Stimulated activated CD8-positive, alpha-beta memory T cell treated with anti-CD3 and anti-CD28 coated beads, Interleukin-12 subunit alpha, Interleukin-12 subunit beta, amount 100 ng/mL, for 1 hour (primary cell): ENCODE data around the gene IDI2.

Experiments used
- DNase-seq: peaks from one replicate; pipeline ENCODE4 v3.0.0-alpha.2; 2020; ENCODE audit warnings: low read depth

IDI2 gene

DNA sequence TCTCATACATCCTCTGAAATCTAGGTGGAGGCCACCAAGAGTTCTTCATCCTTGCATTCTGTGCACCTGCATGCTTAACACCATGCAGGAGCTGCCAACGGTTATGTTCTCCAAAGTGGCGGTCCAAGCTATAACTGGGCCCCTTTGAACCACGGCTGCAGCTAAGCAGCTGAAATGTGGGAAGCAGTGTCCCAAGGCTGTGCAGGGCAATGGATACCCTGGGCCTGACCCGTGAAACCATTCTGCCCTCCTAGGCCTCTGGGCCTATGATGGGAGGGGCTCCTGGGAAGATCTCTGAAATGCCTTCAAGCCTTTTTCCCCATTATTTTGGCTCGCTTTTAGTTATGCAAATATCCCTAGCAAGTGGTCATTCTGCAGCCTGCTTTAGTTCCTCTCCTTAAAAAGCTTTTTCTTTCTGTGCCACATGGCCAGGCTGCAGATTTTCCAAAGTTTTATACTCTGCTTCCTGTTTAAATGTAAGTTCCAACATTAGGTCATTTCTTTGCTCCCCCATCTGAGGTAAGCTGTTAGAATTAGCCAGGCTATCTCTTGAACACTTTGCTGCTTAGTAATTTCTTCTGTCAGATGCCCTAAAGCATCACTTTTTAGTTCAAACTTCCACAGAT is 45.1 kb downstream of the IDI2 start:
- DNase-seq = no peak

DNA sequence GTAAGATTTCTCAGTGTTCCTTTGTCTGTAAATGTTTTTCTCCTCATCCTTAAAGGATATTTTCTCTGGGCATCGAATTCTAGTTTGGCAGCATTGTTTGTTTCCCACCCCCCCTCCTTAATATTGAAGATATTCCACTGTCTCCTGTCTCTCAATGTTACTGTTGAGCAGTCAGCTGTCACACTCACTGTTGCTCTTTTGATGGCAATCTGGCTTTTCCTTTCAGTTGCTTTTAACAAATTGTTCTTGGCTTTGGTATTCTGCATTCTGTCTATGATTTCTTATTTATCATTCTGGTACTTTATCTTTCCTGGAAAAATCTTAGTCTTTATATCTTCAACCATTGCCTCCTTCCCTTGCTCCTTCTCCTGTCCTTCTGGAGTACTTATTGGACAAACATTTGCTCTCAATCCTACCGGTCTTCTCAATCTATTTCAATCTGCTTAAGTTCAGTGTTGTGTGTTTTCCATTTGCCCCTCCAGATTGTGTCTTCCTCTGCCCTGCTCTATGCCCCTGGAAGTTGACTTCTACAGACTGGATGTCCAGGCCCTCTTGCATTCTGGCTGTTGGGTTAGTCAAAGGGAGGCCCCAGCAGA is 46.7 kb downstream of the IDI2 start:
- DNase-seq = no peak

DNA sequence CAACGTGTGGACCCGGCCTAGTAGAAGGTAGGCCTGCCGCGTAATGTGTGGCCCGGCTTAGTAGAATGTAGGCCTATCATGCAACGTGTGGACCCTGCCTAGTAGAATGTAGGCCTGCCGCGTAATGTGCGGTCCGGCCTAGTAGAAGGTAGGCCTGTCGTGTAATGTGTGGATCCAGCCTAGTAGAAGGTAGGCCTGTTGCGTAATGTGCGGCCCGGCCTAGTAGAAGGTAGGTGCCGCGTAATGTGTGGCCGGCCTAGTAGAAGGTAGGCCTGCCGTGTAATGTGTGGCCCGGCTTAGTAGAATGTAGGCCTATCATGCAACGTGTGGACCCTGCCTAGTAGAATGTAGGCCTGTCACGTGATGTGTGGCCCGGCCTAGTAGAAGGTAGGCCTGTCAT is 49.3 kb downstream of the IDI2 start:
- DNase-seq = no peak

DNA sequence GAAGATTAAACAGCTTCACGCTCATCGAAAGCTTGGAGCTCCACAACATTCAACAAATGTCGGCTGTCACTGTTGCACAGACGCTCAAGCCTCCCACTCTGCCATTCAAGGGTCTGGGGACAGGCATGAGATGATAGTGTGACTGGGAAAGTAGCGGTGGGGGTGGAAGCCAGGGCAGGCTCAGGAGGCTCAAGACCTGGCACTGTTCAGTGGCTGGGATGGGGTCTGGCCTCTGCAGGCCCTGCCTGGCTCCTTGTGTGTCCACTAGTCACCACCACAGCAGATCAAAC is 50.9 kb downstream of the IDI2 start:
- no peak for DNase-seq

DNA sequence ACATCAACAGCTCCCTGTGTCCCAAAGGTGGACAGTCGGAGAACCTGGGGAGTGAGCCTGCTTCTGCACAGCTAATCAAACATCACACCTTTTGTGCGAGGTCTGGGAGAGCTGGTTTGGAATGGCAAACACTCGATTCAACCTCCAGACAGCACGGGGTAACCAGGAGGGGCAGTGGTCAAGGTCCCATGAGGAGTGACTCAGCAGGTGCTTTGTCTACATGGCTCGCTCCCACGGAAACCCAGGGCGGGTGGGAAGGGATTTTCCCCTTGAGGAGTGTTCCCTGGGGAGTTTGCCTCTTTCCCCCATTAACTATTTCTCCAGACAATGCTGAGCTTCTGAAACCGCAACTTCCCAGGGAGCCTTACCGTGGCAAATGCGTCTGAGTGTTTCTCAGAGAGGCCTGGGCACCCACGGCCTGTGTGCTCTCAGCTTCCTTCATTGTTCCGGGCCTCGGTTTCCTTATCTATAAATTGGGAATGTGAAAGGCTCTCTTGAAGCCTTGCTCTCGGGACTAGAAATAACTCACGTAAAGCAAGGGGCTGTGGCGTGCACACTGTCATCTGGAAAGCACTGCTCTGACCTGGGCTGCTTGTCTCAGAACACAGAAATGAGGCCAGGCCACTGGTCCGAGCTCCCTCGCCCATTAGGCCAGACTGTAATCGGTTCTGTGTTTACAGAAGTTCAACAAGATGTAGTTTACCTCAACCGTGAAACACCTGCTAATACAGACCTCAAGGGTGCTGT is 51.4 kb downstream of the IDI2 start:
- no peak for DNase-seq

DNA sequence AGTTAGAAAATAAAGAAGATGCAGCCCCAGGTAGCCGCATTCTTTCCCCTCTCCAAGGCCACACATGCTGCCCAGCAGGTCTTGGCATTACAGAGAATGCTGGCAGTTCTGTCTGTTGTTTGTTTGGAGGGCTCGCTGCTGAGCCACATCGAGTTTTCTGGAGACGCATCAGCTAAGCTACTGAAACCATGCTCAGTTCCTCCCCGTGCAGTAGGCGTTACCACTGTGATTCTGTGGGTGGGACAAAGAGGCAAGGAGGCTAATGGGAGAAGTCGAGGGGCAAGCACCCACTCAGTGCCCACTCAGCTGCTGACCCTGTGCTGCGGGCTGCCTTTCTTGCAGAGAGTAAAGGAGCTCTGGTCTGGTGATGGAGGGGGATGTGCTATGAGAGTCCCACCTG is 52.9 kb downstream of the IDI2 start:
- DNase-seq = no peak

DNA sequence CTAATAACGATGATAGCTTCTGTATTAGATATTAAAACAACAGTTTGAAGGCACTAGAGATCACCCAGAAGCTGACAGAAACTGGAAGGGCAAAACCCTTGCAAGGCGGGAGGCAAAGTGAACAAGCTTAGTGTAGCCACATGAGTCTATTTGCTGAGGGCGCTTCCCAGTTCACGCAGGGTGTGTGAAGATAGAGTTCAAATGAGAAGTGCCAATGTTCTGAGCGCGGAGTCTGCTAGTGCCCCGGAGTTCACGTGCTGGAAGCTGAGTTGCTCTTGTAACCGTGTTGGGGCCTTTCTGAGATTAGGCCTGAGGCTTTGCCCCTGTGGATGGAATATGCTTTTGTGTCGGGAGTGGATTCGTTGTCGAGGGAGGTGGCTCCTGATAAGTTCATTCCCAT is 54.0 kb downstream of the IDI2 start:
- no peak for DNase-seq

DNA sequence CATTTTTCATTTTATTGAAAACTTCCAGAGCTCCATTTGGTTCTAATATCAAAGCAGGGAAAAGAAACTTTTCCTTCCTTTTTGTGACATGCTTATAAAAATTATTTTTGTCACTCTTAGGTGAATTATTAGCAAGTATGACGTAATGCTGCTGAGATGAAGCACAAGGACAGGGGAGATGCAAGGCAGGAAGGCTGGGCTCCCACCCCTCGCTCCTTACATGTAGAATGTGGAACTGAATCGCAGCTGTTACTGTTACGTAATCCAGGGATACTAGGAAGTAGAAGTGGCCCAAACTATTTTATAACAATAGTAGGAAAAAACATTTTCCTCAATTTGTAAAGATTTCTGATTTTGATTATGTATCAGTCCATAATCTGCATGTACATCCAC is 54.5 kb downstream of the IDI2 start:
- DNase-seq = no peak

DNA sequence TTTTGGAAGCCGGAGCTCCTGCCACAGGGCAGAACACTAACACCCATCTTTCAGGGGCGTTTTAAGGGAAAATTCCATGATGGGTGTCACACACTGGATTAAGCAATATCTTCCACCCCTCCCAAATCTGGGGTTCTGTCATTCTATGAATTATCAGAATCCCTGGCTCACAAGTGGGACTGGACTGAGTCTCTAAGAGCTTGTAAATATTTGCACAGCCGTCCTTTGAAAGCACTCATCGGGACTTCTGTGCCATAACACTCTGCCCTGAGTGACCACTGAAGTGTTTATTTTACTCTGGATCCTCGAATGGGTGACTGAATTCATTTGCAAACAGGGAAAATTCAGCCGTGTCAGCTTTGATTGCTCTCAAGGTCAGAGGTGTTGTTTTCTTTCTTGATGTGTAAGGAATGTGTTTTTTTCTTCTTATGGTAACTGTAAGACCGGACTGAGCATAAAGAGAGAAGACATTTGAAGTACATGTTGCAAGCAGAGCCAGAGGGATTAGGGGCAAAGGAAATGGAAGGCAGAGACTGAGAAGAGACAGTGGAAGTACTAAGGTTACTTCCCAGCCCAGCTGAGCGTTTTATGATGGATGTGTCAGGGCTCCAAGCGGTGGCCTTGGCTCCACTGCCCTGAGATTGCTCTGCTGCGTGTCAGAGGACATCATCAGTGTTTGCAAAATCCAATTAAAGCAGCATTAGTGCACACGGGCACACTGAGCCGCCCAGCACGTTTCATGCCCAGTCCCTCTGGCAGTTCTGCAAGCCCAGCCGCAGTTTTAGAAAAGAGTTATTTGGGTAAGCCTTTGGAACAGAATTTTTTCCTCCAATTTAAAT is 55.1 kb downstream of the IDI2 start:
- no peak for DNase-seq

DNA sequence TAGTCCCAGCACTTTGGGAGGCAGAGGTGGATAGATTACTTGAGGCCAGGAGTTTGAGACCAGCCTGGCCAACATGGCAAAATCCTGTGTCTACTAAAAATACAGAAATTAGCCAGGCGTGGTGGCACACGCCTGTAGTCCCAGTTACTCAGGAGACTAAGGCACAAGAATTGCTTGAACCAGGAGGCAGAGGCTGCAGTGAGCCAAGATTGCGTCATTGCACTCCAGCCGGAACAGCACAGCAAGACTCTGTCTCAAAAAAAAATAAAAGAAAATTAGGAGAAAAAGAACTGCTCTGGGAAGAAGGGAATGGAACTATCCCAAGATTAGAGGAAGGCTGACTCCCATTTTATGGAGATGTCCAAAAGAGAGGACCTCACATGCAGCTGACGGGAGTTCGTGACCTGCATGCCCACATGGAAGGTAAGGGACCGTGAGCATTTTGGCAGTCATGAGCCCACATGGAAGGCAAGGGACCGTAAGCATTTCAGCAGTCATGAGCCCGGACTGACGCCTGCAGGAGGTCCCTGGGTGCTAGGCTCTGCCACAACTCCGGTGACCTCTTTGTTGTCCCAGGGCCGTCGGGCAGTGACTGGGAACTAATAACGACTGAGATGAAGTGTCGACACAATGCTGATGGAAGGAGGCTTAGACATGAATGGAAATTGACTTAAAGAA is 56.0 kb downstream of the IDI2 start:
- DNase-seq = no peak
